Endothelial cell of umbilical vein (primary cell): Measurements from ENCODE around the gene ANAPC16.

Experiments
- FOS ChIP-seq: IDR thresholded peaks from 2 replicates; pipeline ENCODE4 v1.6.1; 2011; ENCODE audit warnings: mild to moderate bottlenecking, low read length, moderate library complexity, borderline replicate concordance; ENCODE audit not compliant: insufficient read depth
- MYC ChIP-seq: IDR thresholded peaks from one replicate; pipeline ENCODE4 v1.6.1; 2011; ENCODE audit warnings: mild to moderate bottlenecking, low read depth, low read length
- POLR2A ChIP-seq: IDR thresholded peaks from 2 replicates; pipeline ENCODE4 v1.6.1; 2012; ENCODE audit warnings: low read depth, mild to moderate bottlenecking, control low read depth, low read length
- POLR2AphosphoS5 ChIP-seq: IDR thresholded peaks from 2 replicates; pipeline ENCODE4 v1.6.1; 2012; ENCODE audit warnings: low read depth, mild to moderate bottlenecking, control low read depth, low read length, moderate library complexity; ENCODE audit not compliant: insufficient read depth
- TF ChIP-seq, protein P1 (sequence below), 2 donors: IDR thresholded peaks; 1 replicate in 1 of 2; 2 replicates in 1 of 2; pipeline ENCODE4 v1.5.1; 2011; ENCODE audit warnings: low read length in 2 of 2, mild to moderate bottlenecking in 2 of 2, moderate library complexity in 2 of 2, control low read depth in 1 of 2, inconsistent platforms in 1 of 2, low read depth in 1 of 2; ENCODE audit not compliant: insufficient read depth in 1 of 2; ENCODE audit errors: extremely low read depth in 1 of 2

GRCh38 chr10:72265508-72265907 lies 49.7 kb downstream of the ANAPC16 start:
- TF ChIP-seq POLR2AphosphoS5 = no peak
- TF ChIP-seq FOS = no peak
- no peak for TF ChIP-seq MYC
- TF ChIP-seq, protein P1, sequence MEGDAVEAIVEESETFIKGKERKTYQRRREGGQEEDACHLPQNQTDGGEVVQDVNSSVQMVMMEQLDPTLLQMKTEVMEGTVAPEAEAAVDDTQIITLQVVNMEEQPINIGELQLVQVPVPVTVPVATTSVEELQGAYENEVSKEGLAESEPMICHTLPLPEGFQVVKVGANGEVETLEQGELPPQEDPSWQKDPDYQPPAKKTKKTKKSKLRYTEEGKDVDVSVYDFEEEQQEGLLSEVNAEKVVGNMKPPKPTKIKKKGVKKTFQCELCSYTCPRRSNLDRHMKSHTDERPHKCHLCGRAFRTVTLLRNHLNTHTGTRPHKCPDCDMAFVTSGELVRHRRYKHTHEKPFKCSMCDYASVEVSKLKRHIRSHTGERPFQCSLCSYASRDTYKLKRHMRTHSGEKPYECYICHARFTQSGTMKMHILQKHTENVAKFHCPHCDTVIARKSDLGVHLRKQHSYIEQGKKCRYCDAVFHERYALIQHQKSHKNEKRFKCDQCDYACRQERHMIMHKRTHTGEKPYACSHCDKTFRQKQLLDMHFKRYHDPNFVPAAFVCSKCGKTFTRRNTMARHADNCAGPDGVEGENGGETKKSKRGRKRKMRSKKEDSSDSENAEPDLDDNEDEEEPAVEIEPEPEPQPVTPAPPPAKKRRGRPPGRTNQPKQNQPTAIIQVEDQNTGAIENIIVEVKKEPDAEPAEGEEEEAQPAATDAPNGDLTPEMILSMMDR (IDR thresholded peaks at IDR 0.05; ENCODE audit: extremely low read depth in 1 of 2, insufficient read depth in 1 of 2, low read depth in 1 of 2, low read length in 2 of 2) = no peak
- TF ChIP-seq POLR2A = no peak
